ENCODE data around the gene RASAL1. TPM values are rescaled to one million over a fixed set of nuclear protein-coding genes. Genes with fewer than 3 reads are reported as not detected.
A peak's percentile ranks its signal among the peaks of the same experiment; 100 is the strongest.

The RASAL1 gene
- total RNA-seq, 1 donor from 2014 or later, result 11.0 TPM

- Histone ChIP-seq H3K4me1 (peaks cover 36% of the 10 kb centered on the region), H3K27me3 (no peaks in the 10 kb centered on the region), H3K4me3 (peak overlapping the region in 1 of 2 donors; percentile 41), H3K27ac (no peak overlapping the region), H3K9me3 (peaks cover under 1% of the 10 kb centered on the region), H3K36me3 (no peaks in the 10 kb centered on the region)
- intact Hi-C loops (cut with DNase I), result loop anchor here (10.0 kb wide), 1 partner anchor 1432 kb away; no protein-coding TSS in a partner anchor
- no peak for DNase-seq (ENCODE audit: extremely low spot score in 2 of 2)
- TF ChIP-seq POLR2AphosphoS5 (IDR thresholded peaks at IDR 0.05; ENCODE audit: insufficient read depth in 1 of 2, low read depth in 1 of 2), result no peak
- TF ChIP-seq POLR2A (IDR thresholded peaks at IDR 0.05), result no peak
- TF ChIP-seq CTCF (IDR thresholded peaks at IDR 0.05), result no peak
Observed at GRCh38 chr12:113152196-113152834, 16.8 kb upstream of the RASAL1 start.

DNA sequence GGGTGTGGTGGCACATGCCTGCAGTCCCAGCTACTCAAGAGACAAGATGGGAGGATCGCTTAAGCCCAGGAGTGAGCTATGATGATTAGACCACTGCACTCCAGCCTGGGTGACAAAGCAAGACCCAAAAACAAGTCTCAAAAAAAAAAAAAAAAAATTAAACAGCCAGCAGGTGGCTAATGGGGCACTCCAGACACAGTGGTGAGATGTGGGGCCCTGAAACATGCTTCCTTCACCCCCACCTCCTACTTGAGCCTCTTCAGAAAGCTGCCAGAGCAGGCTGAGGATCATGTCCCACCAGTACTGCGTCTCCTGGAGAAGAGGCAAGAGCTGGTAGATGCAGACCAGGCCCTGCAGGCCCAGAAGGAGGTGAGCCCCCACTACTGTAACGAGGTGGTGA, 16.1 kb upstream of the RASAL1 start:
- DNase-seq (ENCODE audit: extremely low spot score in 2 of 2), result no peak
- Histone ChIP-seq H3K36me3 (no peaks in the 10 kb centered on the region), H3K4me1 (peaks cover 36% of the 10 kb centered on the region), H3K27me3 (no peaks in the 10 kb centered on the region), H3K27ac (no peak overlapping the region), H3K9me3 (peaks cover 3% of the 10 kb centered on the region), H3K4me3 (no peak overlapping the region)
- TF ChIP-seq CTCF (IDR thresholded peaks at IDR 0.05) (no peak), POLR2A (IDR thresholded peaks at IDR 0.05) (no peak), POLR2AphosphoS5 (IDR thresholded peaks at IDR 0.05; ENCODE audit: insufficient read depth in 1 of 2, low read depth in 1 of 2) (no peak)
- intact Hi-C loops (cut with DNase I), result loop anchor here (10.0 kb wide), 1 partner anchor 1433 kb away; no protein-coding TSS in a partner anchor

GRCh38 chr12:113149361-113150150, 14.0 kb upstream of the RASAL1 start, which contains the start of gene CFAP73:
CFAP73 (plus strand) TSS chr12:113149724; CDS start chr12:113149858, 134 bp downstream.
- no peak for TF ChIP-seq POLR2A (IDR thresholded peaks at IDR 0.05)
- TF ChIP-seq POLR2AphosphoS5 (IDR thresholded peaks at IDR 0.05; ENCODE audit: insufficient read depth in 1 of 2, low read depth in 1 of 2), result no peak
- TF ChIP-seq CTCF (IDR thresholded peaks at IDR 0.05), result no peak
- intact Hi-C loops (cut with DNase I), result loop anchor here (10.0 kb wide), 1 partner anchor 1435 kb away; no protein-coding TSS in a partner anchor
- Histone ChIP-seq H3K27me3 (no peaks in the 10 kb centered on the region), H3K4me3 (no peak within 1 kb of the TSS), H3K27ac (no peak within 1 kb of the TSS), H3K9me3 (peaks cover 3% of the 10 kb centered on the region), H3K36me3 (no peaks in the 10 kb centered on the region), H3K4me1 (peaks cover 31% of the 10 kb centered on the region)
- DNase-seq (ENCODE audit: extremely low spot score in 2 of 2), result no peak

DNA sequence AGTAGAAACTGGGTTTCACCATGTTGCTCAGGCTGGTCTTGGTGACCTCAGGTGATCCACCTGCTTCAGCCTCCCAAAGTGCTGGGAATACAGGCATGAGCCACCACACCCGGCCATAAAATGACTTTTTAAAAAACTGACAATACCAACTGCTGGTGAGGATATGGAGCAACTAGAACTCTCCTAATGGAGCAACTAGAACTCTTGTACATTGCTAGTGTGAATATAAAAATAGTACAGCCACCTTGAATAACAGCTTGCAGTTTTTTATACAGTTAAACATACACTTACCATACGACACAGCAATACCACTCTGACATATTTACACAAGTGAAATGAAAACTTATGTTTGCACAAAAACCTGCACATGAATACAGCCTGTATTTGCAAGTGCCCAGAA, 11.4 kb upstream of the RASAL1 start:
- intact Hi-C loops (cut with DNase I), result no loop called here

More for the DNA sequence above, 11.4 kb upstream of the RASAL1 start:
- no peak overlapping the region for H3K27ac ChIP-seq
- no peak for DNase-seq (ENCODE audit: extremely low spot score in 2 of 2)
- H3K4me3 ChIP-seq, result no peak overlapping the region
- TF ChIP-seq POLR2AphosphoS5 (IDR thresholded peaks at IDR 0.05; ENCODE audit: insufficient read depth in 1 of 2, low read depth in 1 of 2) (no peak), CTCF (IDR thresholded peaks at IDR 0.05) (no peak), POLR2A (IDR thresholded peaks at IDR 0.05) (no peak)
- H3K36me3 ChIP-seq, result no peaks in the 10 kb centered on the region
- peaks cover 9% of the 10 kb centered on the region for H3K4me1 ChIP-seq
- peaks cover 3% of the 10 kb centered on the region for H3K9me3 ChIP-seq
- H3K27me3 ChIP-seq, result no peaks in the 10 kb centered on the region
